IMR-90 (cell line): ENCODE results near the gene ADAMTS18. TPM values are rescaled to one million over a fixed set of nuclear protein-coding genes. Genes with fewer than 3 reads are reported as not detected.

Experiments
- ATAC-seq: fragments of 200-7000 bp; cut with Tn5 transposase; 2 replicates; pipeline ENCODE4 v1.9.1; 2020; ENCODE audit warnings: low read depth, mild to moderate bottlenecking, moderate library complexity
- BruUV-seq: library from RNA; stranded (reverse); fragments of 400-500 nt; replicated peaks from 2 replicates; lab custom pipeline; 2021; lab: Mats Ljungman, UMichigan
- CTCF ChIA-PET: fragments of 300-600 bp; formaldehyde crosslinking; extraction: SDS; loops from one replicate; lab custom pipeline; 2021; ENCODE audit warnings: antibody characterized with exemption; lab: Yijun Ruan, JAX
- POLR2A ChIA-PET: fragments of 300-600 bp; sonication (Branson Sonifier 250); formaldehyde crosslinking; loops from one replicate; lab custom pipeline; 2022; ENCODE audit warnings: antibody characterized with exemption; ENCODE audit not compliant: unreplicated experiment; lab: Charles Lee
- DNase-seq: peaks from one replicate; pipeline ENCODE4 v3.0.0; 2013
- H2AFZ ChIP-seq: replicated peaks from 2 replicates; pipeline ENCODE3; 2013; ENCODE audit warnings: low read length, mild to moderate bottlenecking; ENCODE audit not compliant: poor library complexity
- H2AK5ac ChIP-seq: 2 replicates; pipeline ENCODE4 v1.6.1; 2013; ENCODE audit warnings: low read depth, low read length, inconsistent platforms
- H2AK9ac ChIP-seq: replicated peaks from 2 replicates; pipeline ENCODE3; 2013; ENCODE audit warnings: mild to moderate bottlenecking, low read depth, low read length, moderate library complexity; ENCODE audit not compliant: poor library complexity
- H2BK120ac ChIP-seq: 2 replicates; pipeline ENCODE4 v1.6.1; 2013; ENCODE audit warnings: low read depth, low read length, inconsistent platforms
- H2BK15ac ChIP-seq: 3 replicates; pipeline ENCODE4 v1.6.1; 2013; ENCODE audit warnings: low read depth, low read length, inconsistent platforms
- H2BK20ac ChIP-seq: 2 replicates; pipeline ENCODE4 v1.6.1; 2013; ENCODE audit warnings: low read depth, mild to moderate bottlenecking, inconsistent platforms, low read length, moderate library complexity
- H2BK5ac ChIP-seq: 2 replicates; pipeline ENCODE4 v1.6.1; 2013; ENCODE audit warnings: mild to moderate bottlenecking, low read depth, low read length, inconsistent platforms; ENCODE audit not compliant: poor library complexity, severe bottlenecking
- H3K14ac ChIP-seq: replicated peaks from 2 replicates; pipeline ENCODE4 v1.6.1; 2013; ENCODE audit warnings: low read depth, low read length, inconsistent platforms
- H3K18ac ChIP-seq: 2 replicates; pipeline ENCODE4 v1.6.1; 2013; ENCODE audit warnings: low read depth, low read length, control low read depth
- H3K23ac ChIP-seq: 2 replicates; pipeline ENCODE4 v1.6.1; 2013; ENCODE audit warnings: low read depth, low read length, inconsistent platforms
- H3K27ac ChIP-seq: 2 replicates; pipeline ENCODE4 v1.5.1; 2013; ENCODE audit warnings: mild to moderate bottlenecking, control low read depth, low read length; ENCODE audit not compliant: insufficient read depth
- H3K27me3 ChIP-seq: 2 replicates; pipeline ENCODE4 v1.6.1; 2013; ENCODE audit warnings: low read length; ENCODE audit not compliant: control insufficient read depth, insufficient read depth
- H3K36me3 ChIP-seq: 2 replicates; pipeline ENCODE4 v1.6.1; 2013; ENCODE audit warnings: low read length, mixed read lengths; ENCODE audit not compliant: control insufficient read depth, insufficient read depth
- H3K4ac ChIP-seq: 2 replicates; pipeline ENCODE4 v1.6.1; 2013; ENCODE audit warnings: low read depth, low read length, inconsistent platforms
- H3K4me1 ChIP-seq: 2 replicates; pipeline ENCODE4 v1.6.1; 2013; ENCODE audit warnings: low read length, mixed read lengths; ENCODE audit not compliant: control insufficient read depth, insufficient read depth
- H3K4me2 ChIP-seq: 2 replicates; pipeline ENCODE4 v1.6.1; 2013; ENCODE audit warnings: low read depth, mild to moderate bottlenecking, control low read depth, low read length, moderate library complexity
- H3K4me3 ChIP-seq: 2 replicates; pipeline ENCODE4 v1.5.1; 2013; ENCODE audit warnings: low read depth, mild to moderate bottlenecking, control low read depth, low read length, moderate library complexity; ENCODE audit not compliant: insufficient read depth
- H3K56ac ChIP-seq: 2 replicates; pipeline ENCODE4 v1.6.1; 2013; ENCODE audit warnings: low read length, inconsistent platforms; ENCODE audit not compliant: insufficient read depth; ENCODE audit errors: extremely low read depth
- H3K79me1 ChIP-seq, 2 experiments: 2 replicates each; pipeline ENCODE4 v1.6.1; 2013; ENCODE audit warnings: low read length in 2 of 2, inconsistent platforms in 1 of 2, low read depth in 1 of 2
- H3K9ac ChIP-seq: 2 replicates; pipeline ENCODE4 v1.6.1; 2013; ENCODE audit warnings: low read depth, low read length, control low read depth
- H3K9me1 ChIP-seq: 2 replicates; pipeline ENCODE4 v1.6.1; 2013; ENCODE audit warnings: low read length, inconsistent platforms; ENCODE audit not compliant: insufficient read depth
- H3K9me3 ChIP-seq: 2 replicates; pipeline ENCODE4 v1.6.1; 2013; ENCODE audit warnings: low read length; ENCODE audit not compliant: control insufficient read depth, insufficient read depth
- H4K20me1 ChIP-seq: 2 replicates; pipeline ENCODE4 v1.6.1; 2013; ENCODE audit warnings: low read length, inconsistent platforms; ENCODE audit not compliant: insufficient read depth
- H4K5ac ChIP-seq: 2 replicates; pipeline ENCODE4 v1.6.1; 2013; ENCODE audit warnings: mild to moderate bottlenecking, low read depth, low read length, control low read depth
- H4K8ac ChIP-seq, 2 experiments: 2 replicates each; pipeline ENCODE4 v1.6.1; 2013; ENCODE audit warnings: low read depth in 2 of 2, low read length in 2 of 2, control low read depth in 1 of 2, inconsistent platforms in 1 of 2
- H4K91ac ChIP-seq: 2 replicates; pipeline ENCODE4 v1.6.1; 2013; ENCODE audit warnings: low read depth, low read length, inconsistent platforms; ENCODE audit not compliant: insufficient read depth
- FOS ChIP-seq: fragments of 150-350 bp; IDR thresholded peaks from 2 replicates; pipeline ENCODE4 v1.6.1; 2016; ENCODE audit warnings: low read depth, low read length
- MAFK ChIP-seq: IDR thresholded peaks from 2 replicates; pipeline ENCODE4 v1.6.1; 2012; ENCODE audit warnings: low read depth, low read length, improper control_type of control experiment
- WGBS, 2 experiments: methylation state at CpG; one replicate each; pipeline versions ENCODE4 v1.1.5 to v1.1.7; 2013; ENCODE audit warnings: missing lambda C conversion rate in 2 of 2; ENCODE audit not compliant: insufficient read length in 1 of 2; ENCODE audit errors: extremely low coverage in 2 of 2; 5-methylcytosine and 5-hydroxymethylcytosine counted together
- dilution Hi-C: fragments of 300-500 bp; cut with HindIII; formaldehyde crosslinking; loops from one replicate; pipeline ENCODE4 v1.14.3; 2018; ENCODE audit warnings: low sequenced_read_pairs; ENCODE audit not compliant: unreplicated experiment
- in situ Hi-C: fragments of 300-500 bp; cut with MboI; formaldehyde crosslinking; loops from 3 replicates; pipeline ENCODE4 v1.14.3; 2019; ENCODE audit warnings: low sequenced_read_pairs, inconsistent platforms, mixed read lengths
- intact Hi-C: fragments of 100-400 bp; cut with micrococcal nuclease; formaldehyde crosslinking; loops from 2 replicates; pipeline ENCODE4 v1.10.0; 2022
- polyA plus RNA-seq, 3 experiments: library from polyadenylated mRNA; depleted of rRNA; stranded (reverse); fragments of >200 nt; gene quantifications; 2 replicates each; pipeline ENCODE4 v1.2.3, GENCODE V29; 2012; ENCODE audit warnings: low replicate concordance in 1 of 3
- total RNA-seq: library from RNA; depleted of rRNA; stranded (reverse); fragments of >200 nt; gene quantifications from 2 replicates; pipeline ENCODE4 v1.2.3, GENCODE V29; 2012

The ADAMTS18 gene
- total and polyA plus RNA-seq, 2 of the 4 experiments (the other 2 are of a cell fraction): not detected

DNA sequence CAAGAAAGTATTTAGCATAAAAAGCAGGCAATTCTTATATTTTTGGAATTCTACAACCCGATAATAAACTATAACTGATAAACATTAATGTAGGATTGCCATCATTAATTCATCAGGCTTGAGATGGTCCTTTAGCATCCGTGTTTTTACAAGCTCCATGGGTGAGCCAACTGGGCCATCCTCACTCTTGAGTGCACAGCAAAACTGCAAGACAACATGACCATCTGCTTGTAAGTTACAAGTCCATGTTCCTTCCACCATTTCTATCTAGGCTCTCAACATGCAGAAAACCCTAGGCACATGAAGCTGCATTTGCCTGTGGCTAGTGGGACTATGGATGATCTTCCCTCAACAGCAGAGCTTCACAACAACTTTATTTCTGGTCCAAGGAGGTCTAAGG, 40.1 kb downstream of the ADAMTS18 start:
- H2BK20ac ChIP-seq: no peak overlapping the region
- DNase-seq: no peak
- H2BK5ac ChIP-seq: no peak overlapping the region
- no peaks in the 10 kb centered on the region for H3K27me3 ChIP-seq
- CTCF ChIA-PET: no interaction called here
- in situ Hi-C loops: no loop called here
- no peak overlapping the region for H3K9ac ChIP-seq
- H3K36me3 ChIP-seq: no peaks in the 10 kb centered on the region
- no peak overlapping the region for H3K27ac ChIP-seq
- H2AK5ac ChIP-seq: no peak overlapping the region
- H3K9me3 ChIP-seq: no peaks in the 10 kb centered on the region
- POLR2A ChIA-PET: no interaction called here
- no TSS peak for BruUV-seq
- no peak overlapping the region for H2AFZ ChIP-seq
- no peak overlapping the region for H2BK120ac ChIP-seq
- no peaks in the 10 kb centered on the region for H3K79me1 ChIP-seq
- no peak overlapping the region for H3K14ac ChIP-seq
- no peak overlapping the region for H3K23ac ChIP-seq
- no peak for ATAC-seq
- TF ChIP-seq FOS (no peak), MAFK (no peak)
- no peak overlapping the region for H2AK9ac ChIP-seq
- no peak overlapping the region for H2BK15ac ChIP-seq
- H3K4me2 ChIP-seq: no peak overlapping the region
- no peak overlapping the region for H3K18ac ChIP-seq
- no peaks in the 10 kb centered on the region for H4K20me1 ChIP-seq
- H4K5ac ChIP-seq: no peak overlapping the region
- H4K8ac ChIP-seq: no peak overlapping the region
- WGBS, 2 experiments: no CpG with 5 or more reads among the region's 2 CpGs
- H4K91ac ChIP-seq: no peak overlapping the region
- H3K56ac ChIP-seq: no peak overlapping the region
- no peaks in the 10 kb centered on the region for H3K4me1 ChIP-seq
- H3K4ac ChIP-seq: no peak overlapping the region
- H3K9me1 ChIP-seq: no peaks in the 10 kb centered on the region
- dilution Hi-C loops: no loop called here
- intact Hi-C loops: no loop called here
- H3K4me3 ChIP-seq: no peak overlapping the region
